NCI-H510A treated with DMSO at 0.1 percent for 48 hours (cell line): ENCODE data around the gene CCDC169.
"Not testable (repeated sequence)": the region's sequence is repeated elsewhere in the genome, so short reads cannot be mapped to it uniquely, and the experiment has no call there.

Experiments
- DNase-seq: peaks from one replicate; lab custom pipeline; 2025; lab: John Stamatoyannopoulos, UW

The CCDC169 gene

GRCh38 chr13:36313047-36313969, 15.7 kb upstream of the CCDC169 start:
- no peak for DNase-seq

- DNase-seq = no peak
Measured at GRCh38 chr13:36310417-36311108, 12.9 kb upstream of the CCDC169 start.

- DNase-seq = no peak
Measured at GRCh38 chr13:36302289-36302688, 4.7 kb upstream of the CCDC169 start.

- not testable (repeated sequence) for DNase-seq
Measured at GRCh38 chr13:36299469-36299868, 1.9 kb upstream of the CCDC169 start.

- no peak for DNase-seq
Measured at GRCh38 chr13:36298535-36299068, 988 bp upstream of the CCDC169 start.

- no peak for DNase-seq
Measured at GRCh38 chr13:36294096-36294495, 3.5 kb downstream of the CCDC169 start.

GRCh38 chr13:36293497-36293896, 4.1 kb downstream of the CCDC169 start:
- no peak for DNase-seq

GRCh38 chr13:36288794-36289391, 8.7 kb downstream of the CCDC169 start:
- no peak for DNase-seq

- DNase-seq = no peak
Measured at GRCh38 chr13:36286006-36286405, 11.6 kb downstream of the CCDC169 start.

GRCh38 chr13:36282821-36283432, 14.7 kb downstream of the CCDC169 start:
- peak; percentile 48 for DNase-seq

- peak; percentile 69 for DNase-seq
Measured at GRCh38 chr13:36275190-36276002, 22.2 kb downstream of the CCDC169 start.

GRCh38 chr13:36273431-36273830, 24.2 kb downstream of the CCDC169 start:
- DNase-seq = no peak

- no peak for DNase-seq
Measured at GRCh38 chr13:36261976-36262375, 35.6 kb downstream of the CCDC169 start.

- DNase-seq = no peak
Measured at GRCh38 chr13:36261011-36261410, 36.6 kb downstream of the CCDC169 start.

- DNase-seq = no peak
Measured at GRCh38 chr13:36259361-36260137, 38.1 kb downstream of the CCDC169 start.

GRCh38 chr13:36258831-36259230, 38.8 kb downstream of the CCDC169 start:
- no peak for DNase-seq

GRCh38 chr13:36251526-36251925, 46.1 kb downstream of the CCDC169 start:
- DNase-seq = no peak

- no peak for DNase-seq
Measured at GRCh38 chr13:36251017-36251416, 46.6 kb downstream of the CCDC169 start.

- no peak for DNase-seq
Measured at GRCh38 chr13:36248700-36249099, 48.9 kb downstream of the CCDC169 start.

- no peak for DNase-seq
Measured at GRCh38 chr13:36244990-36245389, 52.6 kb downstream of the CCDC169 start.
